Mesenchymal stem cell (in vitro differentiated cells and primary cell): ENCODE results near the gene HSF2.

Source experiments
- DNase-seq: peaks from one replicate; pipeline ENCODE4 v3.0.0-alpha.2; 2013
- H2AFZ ChIP-seq: one replicate; pipeline ENCODE4 v1.6.1; 2013; ENCODE audit warnings: low read depth, mild to moderate bottlenecking, control low read depth, inconsistent platforms, low read length, moderate library complexity
- H2AK5ac ChIP-seq: 2 replicates; pipeline ENCODE4 v1.6.1; 2013; ENCODE audit warnings: low read length, moderate library complexity, mild to moderate bottlenecking, inconsistent platforms; ENCODE audit not compliant: severe bottlenecking
- H2BK120ac ChIP-seq: one replicate; pipeline ENCODE4 v1.6.1; 2013; ENCODE audit warnings: low read depth, mild to moderate bottlenecking, inconsistent platforms, low read length, moderate library complexity
- H2BK12ac ChIP-seq, 2 experiments: one replicate each; pipeline ENCODE4 v1.6.1; 2013; ENCODE audit warnings: inconsistent platforms in 2 of 2, low read length in 2 of 2, mild to moderate bottlenecking in 2 of 2, moderate library complexity in 2 of 2, control low read depth in 1 of 2
- H2BK15ac ChIP-seq: one replicate; pipeline ENCODE4 v1.6.1; 2013; ENCODE audit warnings: mild to moderate bottlenecking, low read depth, inconsistent platforms; ENCODE audit not compliant: poor library complexity, severe bottlenecking
- H2BK5ac ChIP-seq: 2 replicates; pipeline ENCODE4 v1.6.1; 2013; ENCODE audit warnings: low read depth, mild to moderate bottlenecking, low read length, control low read depth, inconsistent platforms; ENCODE audit not compliant: poor library complexity, severe bottlenecking
- H3K14ac ChIP-seq, 2 experiments: one replicate each; pipeline ENCODE4 v1.6.1; 2013; ENCODE audit warnings: inconsistent platforms in 2 of 2, low read length in 2 of 2, control low read depth in 1 of 2, mild to moderate bottlenecking in 1 of 2, moderate library complexity in 1 of 2
- H3K18ac ChIP-seq, 2 experiments: one replicate each; pipeline ENCODE4 v1.6.1; 2013; ENCODE audit warnings: inconsistent platforms in 2 of 2, low read length in 2 of 2, control low read depth in 1 of 2, low read depth in 1 of 2, mild to moderate bottlenecking in 1 of 2
- H3K23ac ChIP-seq, 2 experiments: one replicate each; pipeline ENCODE4 v1.6.1; 2013; ENCODE audit warnings: inconsistent platforms in 2 of 2, low read length in 2 of 2, mild to moderate bottlenecking in 2 of 2, moderate library complexity in 2 of 2, control low read depth in 1 of 2
- H3K27ac ChIP-seq: 2 replicates; pipeline ENCODE4 v1.5.1; 2013; ENCODE audit warnings: mild to moderate bottlenecking, moderate library complexity, low read length, control low read depth, inconsistent platforms; ENCODE audit not compliant: poor library complexity, severe bottlenecking
- H3K27me3 ChIP-seq, 2 experiments: 2 replicates each; pipeline versions ENCODE4 v1.6.1 to v1.7.0; 2013; ENCODE audit warnings: low read length in 2 of 2, mild to moderate bottlenecking in 2 of 2, moderate library complexity in 2 of 2, control low read depth in 1 of 2, inconsistent platforms in 1 of 2; ENCODE audit not compliant: control insufficient read depth in 1 of 2, insufficient read depth in 1 of 2
- H3K36me3 ChIP-seq, 2 experiments: 2 replicates each; pipeline versions ENCODE4 v1.6.1 to v1.7.0; 2013; ENCODE audit warnings: low read length in 2 of 2, control low read depth in 1 of 2, inconsistent platforms in 1 of 2, low read depth in 1 of 2, mild to moderate bottlenecking in 1 of 2; ENCODE audit not compliant: insufficient read depth in 2 of 2, control insufficient read depth in 1 of 2
- H3K4ac ChIP-seq, 2 experiments: one replicate each; pipeline ENCODE4 v1.6.1; 2013; ENCODE audit warnings: inconsistent platforms in 2 of 2, low read length in 2 of 2, mild to moderate bottlenecking in 2 of 2, moderate library complexity in 2 of 2, control low read depth in 1 of 2, low read depth in 1 of 2
- H3K4me1 ChIP-seq: 2 replicates; pipeline ENCODE4 v1.6.1; 2013; ENCODE audit warnings: low read depth, low read length, control low read depth; ENCODE audit not compliant: control insufficient read depth, insufficient read depth
- H3K4me2 ChIP-seq: 2 replicates; pipeline ENCODE4 v1.6.1; 2013; ENCODE audit warnings: low read length, mild to moderate bottlenecking, inconsistent platforms; ENCODE audit not compliant: poor library complexity, severe bottlenecking
- H3K4me3 ChIP-seq, 2 experiments: 2 replicates each; pipeline versions ENCODE4 v1.5.1 to v1.7.0; 2013; ENCODE audit warnings: low read length in 2 of 2, mild to moderate bottlenecking in 2 of 2, control low read depth in 1 of 2, low read depth in 1 of 2; ENCODE audit not compliant: insufficient read depth in 1 of 2
- H3K79me1 ChIP-seq: replicated peaks from 2 replicates; pipeline ENCODE4 v1.6.1; 2013; ENCODE audit warnings: mild to moderate bottlenecking, control low read depth, low read length, inconsistent platforms; ENCODE audit not compliant: poor library complexity, severe bottlenecking
- H3K9ac ChIP-seq: 2 replicates; pipeline ENCODE4 v1.7.0; 2013; ENCODE audit warnings: mild to moderate bottlenecking, low read length, moderate library complexity
- H3K9me3 ChIP-seq: 2 replicates; pipeline ENCODE4 v1.7.0; 2013; ENCODE audit warnings: mild to moderate bottlenecking, low read length; ENCODE audit not compliant: control insufficient read depth
- H4K8ac ChIP-seq: one replicate; pipeline ENCODE4 v1.6.1; 2013; ENCODE audit warnings: inconsistent platforms, mild to moderate bottlenecking, low read length, moderate library complexity
- H4K91ac ChIP-seq: one replicate; pipeline ENCODE4 v1.6.1; 2013; ENCODE audit warnings: mild to moderate bottlenecking, low read length, inconsistent platforms
- WGBS: methylation state at CpG from one replicate; pipeline ENCODE4 v1.1.7; 2013; ENCODE audit warnings: mixed read lengths; 5-methylcytosine and 5-hydroxymethylcytosine counted together

The HSF2 gene

DNA sequence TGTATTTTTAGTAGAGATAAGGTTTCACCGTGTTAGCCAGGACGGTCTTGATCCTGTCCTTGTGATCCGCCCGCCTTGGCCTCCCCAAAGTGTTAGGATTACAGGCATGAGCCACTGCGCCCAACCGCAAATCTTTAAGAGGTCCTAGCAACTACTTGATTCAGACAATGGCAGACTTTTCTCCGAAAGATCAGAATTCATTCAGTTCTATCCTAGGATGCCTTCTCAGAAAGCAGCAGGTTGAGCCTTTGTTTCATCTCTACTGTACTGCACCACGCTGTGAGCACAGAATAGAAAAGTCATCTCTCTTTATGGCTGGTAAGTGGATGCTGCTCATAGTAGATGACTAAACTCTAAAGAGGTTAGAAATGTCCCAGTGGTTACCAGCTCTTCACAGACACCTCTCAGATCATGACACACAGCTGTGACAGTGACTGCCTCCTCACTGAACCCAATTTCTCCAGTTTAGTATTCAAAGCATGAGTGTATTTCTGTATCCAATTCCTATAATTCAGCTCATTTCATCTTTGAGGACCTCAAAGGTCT lies 6.0 kb upstream of the HSF2 start:
- Histone ChIP-seq H3K27me3 (no peaks in the 10 kb centered on the region), H3K4me3 (no peak overlapping the region), H3K14ac (no peak overlapping the region), H4K91ac (no peak overlapping the region), H3K4ac (no peak overlapping the region), H3K4me1 (no peaks in the 10 kb centered on the region), H3K9ac (no peak overlapping the region), H3K23ac (no peak overlapping the region), H3K18ac (no peak overlapping the region), H3K4me2 (no peak overlapping the region), H2AFZ (no peak overlapping the region), H3K79me1 (no peaks in the 10 kb centered on the region), H4K8ac (no peak overlapping the region), H2BK5ac (no peak overlapping the region), H2BK15ac (no peak overlapping the region), H3K36me3 (no peaks in the 10 kb centered on the region), H2BK120ac (no peak overlapping the region), H3K27ac (no peak overlapping the region), H2AK5ac (no peak overlapping the region), H3K9me3 (no peaks in the 10 kb centered on the region), H2BK12ac (no peak overlapping the region)
- DNase-seq = no peak
- 69% methylated on average over 7 of the region's 8 CpGs for WGBS

DNA sequence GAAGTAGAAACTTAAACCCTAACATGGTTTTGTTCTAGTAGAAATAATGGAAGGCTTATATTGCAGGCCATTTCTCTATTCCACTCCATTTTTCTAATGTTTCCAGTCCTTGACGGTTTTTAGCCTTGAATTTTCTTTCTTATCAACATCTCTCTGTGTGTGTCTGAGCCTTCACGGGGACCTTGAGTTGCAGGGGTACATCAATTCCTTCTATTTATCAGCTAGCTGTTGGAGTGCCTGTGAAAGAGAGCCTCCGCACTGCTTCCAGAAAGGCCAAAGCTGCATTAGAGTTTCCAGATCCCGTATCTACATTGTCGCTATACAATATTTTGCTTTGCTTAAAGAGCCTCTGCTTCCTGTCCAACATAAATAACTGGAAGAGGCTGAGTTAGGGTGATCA lies 5.4 kb upstream of the HSF2 start:
- Histone ChIP-seq H3K4me3 (no peak overlapping the region), H3K18ac (no peak overlapping the region), H3K4me2 (no peak overlapping the region), H3K14ac (no peak overlapping the region), H4K8ac (no peak overlapping the region), H2BK15ac (no peak overlapping the region), H3K9me3 (no peaks in the 10 kb centered on the region), H2BK5ac (no peak overlapping the region), H3K79me1 (no peaks in the 10 kb centered on the region), H3K27ac (no peak overlapping the region), H3K23ac (no peak overlapping the region), H3K4ac (no peak overlapping the region), H2AK5ac (no peak overlapping the region), H2BK120ac (no peak overlapping the region), H3K9ac (no peak overlapping the region), H2AFZ (no peak overlapping the region), H3K27me3 (no peaks in the 10 kb centered on the region), H2BK12ac (no peak overlapping the region), H3K4me1 (no peaks in the 10 kb centered on the region), H3K36me3 (no peaks in the 10 kb centered on the region), H4K91ac (no peak overlapping the region)
- DNase-seq = peak; percentile 6
- 86% methylated on average over 5 of the region's 5 CpGs for WGBS

DNA sequence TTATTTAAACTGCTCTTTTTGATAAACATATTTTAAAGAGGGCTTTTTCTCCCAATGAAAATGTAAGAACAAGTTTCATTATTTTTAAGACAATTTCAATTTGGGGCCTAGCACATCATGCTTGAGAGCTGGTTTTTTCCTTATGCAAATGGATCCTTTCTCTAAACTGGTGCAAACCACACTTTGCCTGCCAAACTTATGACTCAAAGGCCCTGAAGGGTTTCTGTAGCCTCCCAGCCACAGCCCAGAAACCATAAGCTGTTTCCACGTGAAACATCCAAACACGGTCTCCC lies 451 bp upstream of the HSF2 start:
- Histone ChIP-seq H3K4me3 (peak overlapping the region in 1 of 2 experiments; percentile 65), H3K9ac (peak overlapping the region; percentile 83), H2BK120ac (no peak overlapping the region), H3K79me1 (peaks cover 3% of the 10 kb centered on the region), H2BK12ac (no peak overlapping the region), H2AK5ac (no peak overlapping the region), H3K14ac (no peak overlapping the region), H4K91ac (no peak overlapping the region), H3K4me1 (no peaks in the 10 kb centered on the region), H3K18ac (no peak overlapping the region), H2BK15ac (no peak overlapping the region), H3K27me3 (no peaks in the 10 kb centered on the region), H3K4ac (no peak overlapping the region), H3K23ac (no peak overlapping the region), H3K9me3 (no peaks in the 10 kb centered on the region), H4K8ac (no peak overlapping the region), H3K4me2 (peak overlapping the region; percentile 3), H3K36me3 (no peaks in the 10 kb centered on the region), H3K27ac (peak overlapping the region; percentile 21), H2AFZ (no peak overlapping the region), H2BK5ac (no peak overlapping the region)
- 0% methylated on average over 2 of the region's 2 CpGs for WGBS
- no peak for DNase-seq

DNA sequence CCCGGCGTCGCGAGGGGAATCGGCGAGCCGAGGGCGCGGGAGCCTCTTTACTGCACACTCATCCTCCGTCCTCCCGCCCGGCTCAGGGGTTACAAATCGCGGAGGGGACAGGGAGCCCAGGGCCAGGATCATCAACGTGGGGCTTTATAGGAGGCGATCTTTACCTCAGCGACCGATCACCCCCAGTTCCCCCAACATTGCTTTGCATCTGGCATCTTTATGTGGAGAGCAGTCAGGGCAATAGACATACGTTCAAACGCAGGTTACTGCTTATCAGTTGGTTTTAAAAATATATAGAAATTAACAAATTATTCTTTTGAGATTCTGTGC lies 634 bp downstream of the HSF2 start:
- peak overlapping the region; percentile 60 to 61 for H3K4ac ChIP-seq
- H2BK15ac ChIP-seq = peak overlapping the region; percentile 2
- no peaks in the 10 kb centered on the region for H3K4me1 ChIP-seq
- no peaks in the 10 kb centered on the region for H3K36me3 ChIP-seq
- peak overlapping the region in 1 of 2 experiments; percentile 76 for H2BK12ac ChIP-seq
- DNase-seq = no peak
- H3K18ac ChIP-seq = peak overlapping the region; percentile 85 to 92
- 0% methylated on average over 16 of the region's 20 CpGs for WGBS
- H3K79me1 ChIP-seq = peaks cover 3% of the 10 kb centered on the region
- H3K9ac ChIP-seq = peak overlapping the region; percentile 97
- H3K27ac ChIP-seq = no peak overlapping the region
- peak overlapping the region; percentile 55 for H4K8ac ChIP-seq
- H3K4me3 ChIP-seq = peak overlapping the region; percentile 96 to 97
- no peak overlapping the region for H4K91ac ChIP-seq
- peak overlapping the region; percentile 86 for H3K4me2 ChIP-seq
- H2AFZ ChIP-seq = peak overlapping the region; percentile 72
- H2BK120ac ChIP-seq = peak overlapping the region; percentile 44
- H3K9me3 ChIP-seq = no peaks in the 10 kb centered on the region
- H2AK5ac ChIP-seq = no peak overlapping the region
- no peaks in the 10 kb centered on the region for H3K27me3 ChIP-seq
- H3K23ac ChIP-seq = peak overlapping the region in 1 of 2 experiments; percentile 93
- peak overlapping the region in 1 of 2 experiments; percentile 85 for H3K14ac ChIP-seq
- peak overlapping the region; percentile 85 for H2BK5ac ChIP-seq
